H1 (cell line): Measurements from ENCODE around the gene PCDHA11. TPM values are rescaled to one million over a fixed set of nuclear protein-coding genes. Genes with fewer than 3 reads are reported as not detected.

Source experiments
- CTCF ChIA-PET: fragments of 300-600 bp; sonication (Branson Sonifier 250); formaldehyde crosslinking; loops from one replicate; lab custom pipeline; 2021; ENCODE audit not compliant: partially characterized antibody; lab: Charles Lee
- POLR2A ChIA-PET: fragments of 300-600 bp; sonication (Branson Sonifier 250); formaldehyde crosslinking; loops from one replicate; lab custom pipeline; 2021; ENCODE audit warnings: inconsistent platforms; ENCODE audit not compliant: partially characterized antibody; lab: Charles Lee
- DNase-seq, 2 experiments: peaks; one replicate each; pipeline versions ENCODE4 v3.0.0 to v3.0.0-alpha.2; 2010 to 2022; ENCODE audit warnings: low spot score in 2 of 2, low read depth in 1 of 2, mixed read lengths in 1 of 2
- FAIRE-seq: peaks from 2 replicates; lab custom pipeline; 2011; peaks lifted over from hg19 to GRCh38; lab: Jason Lieb, UNC
- H2AFZ ChIP-seq: 2 replicates; pipeline ENCODE4 v1.8.1; 2012; ENCODE audit warnings: low read length, inconsistent platforms
- H2AK5ac ChIP-seq: 2 replicates; pipeline ENCODE4 v1.6.1; 2013; ENCODE audit warnings: low read depth, low read length
- H2BK120ac ChIP-seq: replicated peaks from 2 replicates; pipeline ENCODE3; 2013; ENCODE audit warnings: low read depth, low read length, inconsistent platforms
- H2BK12ac ChIP-seq: 2 replicates; pipeline ENCODE4 v1.6.1; 2013; ENCODE audit warnings: low read depth, low read length
- H2BK15ac ChIP-seq: 2 replicates; pipeline ENCODE4 v1.6.1; 2013; ENCODE audit warnings: low read length
- H2BK20ac ChIP-seq: 2 replicates; pipeline ENCODE4 v1.6.1; 2013; ENCODE audit warnings: low read length
- H2BK5ac ChIP-seq: 2 replicates; pipeline ENCODE4 v1.6.1; 2013; ENCODE audit warnings: low read depth, low read length
- H3K14ac ChIP-seq: 2 replicates; pipeline ENCODE4 v1.6.1; 2013; ENCODE audit warnings: inconsistent platforms; ENCODE audit not compliant: insufficient read length
- H3K18ac ChIP-seq: 2 replicates; pipeline ENCODE4 v1.6.1; 2013; ENCODE audit warnings: low read length; ENCODE audit errors: extremely low read depth
- H3K23ac ChIP-seq: 2 replicates; pipeline ENCODE4 v1.6.1; 2013; ENCODE audit warnings: inconsistent platforms; ENCODE audit not compliant: insufficient read length
- H3K23me2 ChIP-seq: 2 replicates; pipeline ENCODE4 v1.6.1; 2013; ENCODE audit warnings: low read depth, low read length
- H3K27ac ChIP-seq: 2 replicates; pipeline ENCODE4 v1.6.1; 2011; ENCODE audit warnings: low read depth, low read length, inconsistent platforms
- H3K27me3 ChIP-seq, 4 experiments: replicated peaks in 1 of 4; 1 replicate in 1 of 4; 2 replicates in 3 of 4; pipeline versions ENCODE4 v1.6.1 to v1.8.1; 2011 to 2013; ENCODE audit warnings: low read length in 3 of 4, mild to moderate bottlenecking in 3 of 4, inconsistent platforms in 2 of 4, mixed read lengths in 2 of 4, moderate library complexity in 1 of 4; ENCODE audit not compliant: control insufficient read depth in 3 of 4, insufficient read depth in 3 of 4; ENCODE audit errors: extremely low read depth in 1 of 4
- H3K36me3 ChIP-seq, 4 experiments: 2 replicates each; pipeline versions ENCODE4 v1.6.1 to v1.8.1; 2011 to 2013; ENCODE audit warnings: mild to moderate bottlenecking in 4 of 4, low read length in 3 of 4, moderate library complexity in 2 of 4, control low read depth in 1 of 4, inconsistent platforms in 1 of 4; ENCODE audit not compliant: insufficient read depth in 4 of 4, control insufficient read depth in 2 of 4
- H3K4ac ChIP-seq: replicated peaks from 2 replicates; pipeline ENCODE3; 2013; ENCODE audit warnings: low read length, low read depth, mixed read lengths, inconsistent platforms; ENCODE audit not compliant: insufficient read length
- H3K4me1 ChIP-seq, 4 experiments: replicated peaks in 1 of 4; 1 replicate in 1 of 4; 2 replicates in 3 of 4; pipeline versions ENCODE4 v1.6.1 to v1.8.1; 2011 to 2013; ENCODE audit warnings: low read length in 3 of 4, inconsistent platforms in 2 of 4, mixed read lengths in 1 of 4; ENCODE audit not compliant: insufficient read depth in 4 of 4, control insufficient read depth in 3 of 4
- H3K4me2 ChIP-seq, 2 experiments: 2 replicates each; pipeline versions ENCODE4 v1.6.1 to v1.8.1; 2011 to 2013; ENCODE audit warnings: low read depth in 2 of 2, low read length in 2 of 2, control low read depth in 1 of 2, inconsistent platforms in 1 of 2, mild to moderate bottlenecking in 1 of 2; ENCODE audit not compliant: insufficient read depth in 1 of 2
- H3K4me3 ChIP-seq, 4 experiments: fragments of 200-600, 300-600 bp in 1 of 4; sonication (generic), shearing (Covaris generic), sonication (Bioruptor Twin) in 1 of 4; 2 replicates each; pipeline versions ENCODE4 v1.5.1 to v1.8.1; 2011 to 2016; ENCODE audit warnings: low read length in 4 of 4, low read depth in 3 of 4, control low read depth in 2 of 4, inconsistent platforms in 2 of 4, mild to moderate bottlenecking in 2 of 4, mixed read lengths in 1 of 4, moderate library complexity in 1 of 4; ENCODE audit not compliant: insufficient read depth in 2 of 4; ENCODE audit errors: extremely low read depth in 1 of 4
- H3K56ac ChIP-seq: replicated peaks from 2 replicates; pipeline ENCODE3; 2013; ENCODE audit warnings: low read depth, mild to moderate bottlenecking, mixed read lengths, low read length, inconsistent platforms; ENCODE audit not compliant: insufficient read length
- H3K79me1 ChIP-seq: 2 replicates; pipeline ENCODE4 v1.6.1; 2013; ENCODE audit warnings: low read depth, low read length, control low read depth
- H3K79me2 ChIP-seq, 2 experiments: 2 replicates each; pipeline versions ENCODE4 v1.6.1 to v1.8.1; 2012 to 2013; ENCODE audit warnings: low read length in 2 of 2, mild to moderate bottlenecking in 2 of 2, inconsistent platforms in 1 of 2; ENCODE audit not compliant: insufficient read depth in 2 of 2, control insufficient read depth in 1 of 2
- H3K9ac ChIP-seq, 4 experiments: replicated peaks in 1 of 4; 1 replicate in 1 of 4; 2 replicates in 3 of 4; pipeline versions ENCODE4 v1.6.1 to v1.8.1; 2011 to 2013; ENCODE audit warnings: low read depth in 3 of 4, low read length in 3 of 4, control low read depth in 2 of 4, mild to moderate bottlenecking in 2 of 4, moderate library complexity in 2 of 4, inconsistent platforms in 1 of 4; ENCODE audit errors: extremely low read depth in 1 of 4
- H3K9me3 ChIP-seq, 2 experiments: 2 replicates each; pipeline versions ENCODE4 v1.6.1 to v1.8.1; 2012 to 2013; ENCODE audit warnings: mild to moderate bottlenecking in 2 of 2, moderate library complexity in 2 of 2, control low read depth in 1 of 2, inconsistent platforms in 1 of 2, low read depth in 1 of 2, low read length in 1 of 2, mixed read lengths in 1 of 2; ENCODE audit not compliant: insufficient read depth in 2 of 2
- H4K20me1 ChIP-seq, 2 experiments: replicated peaks in 1 of 2; 2 replicates each; pipeline versions ENCODE3 to v1.8.1; 2011 to 2013; ENCODE audit warnings: inconsistent platforms in 2 of 2, low read length in 2 of 2, mild to moderate bottlenecking in 1 of 2; ENCODE audit not compliant: insufficient read depth in 2 of 2, control insufficient read depth in 1 of 2
- H4K5ac ChIP-seq: 2 replicates; pipeline ENCODE4 v1.6.1; 2013; ENCODE audit warnings: low read length, low read depth, mixed read lengths, inconsistent platforms; ENCODE audit not compliant: insufficient read length
- H4K8ac ChIP-seq: 2 replicates; pipeline ENCODE4 v1.8.0; 2013; ENCODE audit warnings: mild to moderate bottlenecking, moderate library complexity, low read length, inconsistent platforms; ENCODE audit not compliant: insufficient read depth; ENCODE audit errors: extremely low read depth
- H4K91ac ChIP-seq: replicated peaks from 2 replicates; pipeline ENCODE3; 2013; ENCODE audit warnings: low read length, mixed read lengths, inconsistent platforms; ENCODE audit not compliant: insufficient read length
- EP300 ChIP-seq, 2 experiments: IDR thresholded peaks; 1 replicate in 1 of 2; 2 replicates in 1 of 2; pipeline ENCODE4 v1.6.1; 2011 to 2012; ENCODE audit warnings: low read depth in 2 of 2, low read length in 2 of 2, mild to moderate bottlenecking in 2 of 2, borderline replicate concordance in 1 of 2, inconsistent platforms in 1 of 2, moderate library complexity in 1 of 2
- HDAC2 ChIP-seq, 2 experiments: fragments of 300-600 bp in 1 of 2; sonication (generic) in 1 of 2; IDR thresholded peaks; 2 replicates each; pipeline ENCODE4 v1.6.1; 2011 to 2012; ENCODE audit warnings: low read depth in 2 of 2, low read length in 2 of 2, mild to moderate bottlenecking in 2 of 2, moderate library complexity in 2 of 2, borderline replicate concordance in 1 of 2, inconsistent platforms in 1 of 2
- KDM5A ChIP-seq: fragments of 200-600 bp; IDR thresholded peaks from 2 replicates; pipeline ENCODE4 v1.7.1; 2012; ENCODE audit warnings: mild to moderate bottlenecking, low read length, inconsistent platforms, mixed read lengths
- POLR2A ChIP-seq, 2 experiments: IDR thresholded peaks; 1 replicate in 1 of 2; 2 replicates in 1 of 2; pipeline ENCODE4 v1.6.1; 2011; ENCODE audit warnings: low read depth in 2 of 2, low read length in 2 of 2, mild to moderate bottlenecking in 2 of 2; ENCODE audit errors: control extremely low read depth in 1 of 2
- POLR2AphosphoS5 ChIP-seq: IDR thresholded peaks from 2 replicates; pipeline ENCODE4 v1.6.1; 2011; ENCODE audit warnings: low read depth, low read length
- RNF2 ChIP-seq: fragments of 200-900, 300-1000 bp; sonication (generic); IDR thresholded peaks from 2 replicates; pipeline ENCODE4 v1.7.1; 2016; ENCODE audit warnings: borderline replicate concordance, low read depth, mild to moderate bottlenecking, antibody characterized with exemption, low read length; ENCODE audit not compliant: poor library complexity, severe bottlenecking; ENCODE audit errors: missing control alignments
- SIRT6 ChIP-seq: IDR thresholded peaks from one replicate; pipeline ENCODE4 v1.7.1; 2012; ENCODE audit warnings: low read length, inconsistent platforms
- SP2 ChIP-seq: IDR thresholded peaks from 2 replicates; pipeline ENCODE4 v1.6.1; 2012; ENCODE audit warnings: mild to moderate bottlenecking, low read length, inconsistent platforms
- SRF ChIP-seq: IDR thresholded peaks from 2 replicates; pipeline ENCODE4 v1.6.1; 2011; ENCODE audit warnings: mild to moderate bottlenecking, low read depth, low read length, moderate library complexity
- TAF1 ChIP-seq: IDR thresholded peaks from 2 replicates; pipeline ENCODE4 v1.6.1; 2011; ENCODE audit warnings: mild to moderate bottlenecking, low read depth, low read length
- WGBS, 2 experiments: shearing (Covaris generic) in 1 of 2; methylation state at CpG; one replicate each; pipeline versions ENCODE4 v1.1.6 to v1.1.7; 2013 to 2015; ENCODE audit warnings: low lambda C conversion rate in 2 of 2, mixed read lengths in 2 of 2, inconsistent platforms in 1 of 2, low coverage in 1 of 2, missing lambda C conversion rate in 1 of 2; ENCODE audit not compliant: insufficient replicate concordance in 2 of 2, insufficient coverage in 1 of 2, insufficient read length in 1 of 2; ENCODE audit errors: extremely low coverage in 1 of 2, missing lambda C conversion rate in 1 of 2; 5-methylcytosine and 5-hydroxymethylcytosine counted together
- polyA plus RNA-seq, 7 experiments: library from polyadenylated mRNA; depleted of rRNA in 3 of 7; stranded (reverse) in 5 of 7; unstranded in 2 of 7; fragments of >200 nt in 5 of 7; fragments of 200-250 nt in 2 of 7; gene quantifications; 1 replicate in 5 of 7; 2 replicates in 1 of 7; 4 replicates in 1 of 7; pipeline versions ENCODE4 v1.2.1 to v1.2.3, GENCODE V29; 2011 to 2013; ENCODE audit warnings: missing spikeins in 2 of 7, mixed read lengths in 2 of 7
- total RNA-seq: library from RNA; stranded (reverse); fragmentation: NEBNext Ultra II Directional; extraction: Animal tissue kit (Norgen Biotek cat#: 25700); gene quantifications from 2 replicates; pipeline ENCODE4 v1.2.1, GENCODE V29; 2021
- TF ChIP-seq, protein P1 (sequence below), 3 experiments: IDR thresholded peaks; 1 replicate in 2 of 3; 2 replicates in 1 of 3; pipeline versions ENCODE4 v1.5.1 to v1.6.1; 2011; ENCODE audit warnings: low read length in 3 of 3, mild to moderate bottlenecking in 3 of 3, inconsistent platforms in 2 of 3, low read depth in 1 of 3, moderate library complexity in 1 of 3; ENCODE audit not compliant: insufficient read depth in 1 of 3; ENCODE audit errors: control extremely low read depth in 1 of 3

PCDHA11 gene
- total and polyA plus RNA-seq, 2 of the 8 experiments (the other 6 are each of a cell fraction or from before 2014, with no cell fraction given) = 4.7 to 6.6 TPM

DNA sequence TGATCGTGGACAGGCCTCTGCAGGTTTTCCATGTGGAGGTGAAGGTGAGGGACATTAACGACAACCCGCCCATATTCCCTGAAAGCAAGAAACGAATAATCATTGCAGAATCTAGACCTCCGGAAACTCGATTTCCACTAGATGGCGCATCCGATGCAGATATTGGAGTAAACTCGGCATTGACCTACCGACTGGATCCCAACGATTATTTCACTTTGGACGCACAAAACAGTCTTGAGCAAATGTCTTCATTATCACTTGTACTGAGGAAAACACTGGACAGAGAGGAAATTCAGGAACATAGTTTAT lies 13.8 kb downstream of the PCDHA11 start:
- H4K91ac ChIP-seq = no peak overlapping the region
- no peak overlapping the region for H2BK20ac ChIP-seq
- H3K56ac ChIP-seq = no peak overlapping the region
- no peak overlapping the region for H4K5ac ChIP-seq
- H3K18ac ChIP-seq = no peak overlapping the region
- H3K4me2 ChIP-seq = peak overlapping the region; percentile 31 to 65; a peak in 3 of 4 replicates
- H3K4me3 ChIP-seq = peak overlapping the region; percentile 11 to 60 (median 58); a peak in 6 of 8 replicates
- no peak overlapping the region for H2BK15ac ChIP-seq
- WGBS, 2 experiments = 48% methylated on average over 12 of the region's 12 CpGs; no CpG with 5 or more reads in 1 of the 2 experiments
- H3K36me3 ChIP-seq = peaks cover 0 to 6% (median 0%) of the 10 kb centered on the region in 4 experiments; a peak in 2 of 8 replicates
- FAIRE-seq (peak; percentile 86), DNase-seq (peak in 1 of 2 experiments; percentile 73)
- POLR2A ChIA-PET = interaction anchor here (2.7 kb wide), 1 partner anchor 158 kb away, joined by 17 read pairs; no protein-coding TSS in a partner anchor
- H4K20me1 ChIP-seq = peaks cover 0 to 5% of the 10 kb centered on the region in 2 experiments
- CTCF ChIA-PET = interaction anchor here (0.6 to 7.5 kb wide), 30 partner anchors 10 to 697 kb away, joined by 3 to 95 read pairs (median 6); partner anchors contain the start of genes PCDHA11, PCDHA6, PCDHA8 and PCDHAC1
- H3K27me3 ChIP-seq = no peaks in the 10 kb centered on the region
- no peak overlapping the region for H3K27ac ChIP-seq
- no peaks in the 10 kb centered on the region for H3K23me2 ChIP-seq
- H3K9ac ChIP-seq = no peak overlapping the region
- H2BK120ac ChIP-seq = no peak overlapping the region
- H2AFZ ChIP-seq = no peak overlapping the region
- no peak overlapping the region for H3K23ac ChIP-seq
- no peaks in the 10 kb centered on the region; a peak in 1 of 4 replicates for H3K9me3 ChIP-seq
- no peaks in the 10 kb centered on the region for H3K4me1 ChIP-seq
- no peak overlapping the region for H2BK12ac ChIP-seq
- H3K79me1 ChIP-seq = no peaks in the 10 kb centered on the region; the same call in 1 of the 2 replicates
- H3K79me2 ChIP-seq = no peaks in the 10 kb centered on the region; a peak in 1 of 4 replicates
- H2BK5ac ChIP-seq = no peak overlapping the region
- no peak overlapping the region for H3K14ac ChIP-seq
- no peak overlapping the region for H4K8ac ChIP-seq
- no peak overlapping the region for H3K4ac ChIP-seq
- no peak overlapping the region for H2AK5ac ChIP-seq
- TF ChIP-seq SP2 (no peak), POLR2A (IDR thresholded peaks at IDR 0.05; ENCODE audit: control extremely low read depth in 1 of 2, low read depth in 2 of 2, low read length in 2 of 2) (no peak), SRF (no peak), RNF2 (no peak), KDM5A (no peak), HDAC2 (IDR thresholded peaks at IDR 0.05; ENCODE audit: borderline replicate concordance in 1 of 2, low read depth in 2 of 2, low read length in 2 of 2) (no peak), TAF1 (no peak), SIRT6 (no peak), POLR2AphosphoS5 (no peak), EP300 (IDR thresholded peaks at IDR 0.05; ENCODE audit: borderline replicate concordance in 1 of 2, low read depth in 2 of 2, low read length in 2 of 2) (no peak)
- TF ChIP-seq, protein P1, sequence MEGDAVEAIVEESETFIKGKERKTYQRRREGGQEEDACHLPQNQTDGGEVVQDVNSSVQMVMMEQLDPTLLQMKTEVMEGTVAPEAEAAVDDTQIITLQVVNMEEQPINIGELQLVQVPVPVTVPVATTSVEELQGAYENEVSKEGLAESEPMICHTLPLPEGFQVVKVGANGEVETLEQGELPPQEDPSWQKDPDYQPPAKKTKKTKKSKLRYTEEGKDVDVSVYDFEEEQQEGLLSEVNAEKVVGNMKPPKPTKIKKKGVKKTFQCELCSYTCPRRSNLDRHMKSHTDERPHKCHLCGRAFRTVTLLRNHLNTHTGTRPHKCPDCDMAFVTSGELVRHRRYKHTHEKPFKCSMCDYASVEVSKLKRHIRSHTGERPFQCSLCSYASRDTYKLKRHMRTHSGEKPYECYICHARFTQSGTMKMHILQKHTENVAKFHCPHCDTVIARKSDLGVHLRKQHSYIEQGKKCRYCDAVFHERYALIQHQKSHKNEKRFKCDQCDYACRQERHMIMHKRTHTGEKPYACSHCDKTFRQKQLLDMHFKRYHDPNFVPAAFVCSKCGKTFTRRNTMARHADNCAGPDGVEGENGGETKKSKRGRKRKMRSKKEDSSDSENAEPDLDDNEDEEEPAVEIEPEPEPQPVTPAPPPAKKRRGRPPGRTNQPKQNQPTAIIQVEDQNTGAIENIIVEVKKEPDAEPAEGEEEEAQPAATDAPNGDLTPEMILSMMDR (IDR thresholded peaks at IDR 0.05; ENCODE audit: control extremely low read depth in 1 of 3, insufficient read depth in 1 of 3, low read depth in 1 of 3, low read length in 3 of 3) = peak in 2 of 3 experiments; percentile 70 to 80; a peak in 3 of 4 replicates
